Measurements from ENCODE around the gene SYCE1.

DNA sequence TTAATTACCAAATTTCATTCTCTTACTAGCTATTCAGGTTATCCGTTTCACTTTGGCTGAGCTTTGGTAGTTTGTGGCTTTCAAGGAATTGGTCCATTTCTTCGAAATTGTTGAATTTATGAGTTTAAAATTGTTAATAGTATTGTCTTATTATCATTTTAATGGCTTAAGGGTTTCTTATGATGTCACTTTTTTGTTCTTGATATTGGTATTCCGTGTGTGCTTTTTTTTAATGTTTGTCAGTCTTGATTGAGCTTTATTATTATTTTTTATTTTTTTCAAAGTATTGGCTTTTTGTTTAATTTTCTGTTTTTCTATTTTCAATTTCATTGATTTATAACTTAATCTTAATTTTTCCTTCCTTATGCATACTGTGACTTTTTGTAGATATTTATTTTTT, 35.3 kb upstream of the SYCE1 start:
- TF ChIP-seq CTCF (IDR thresholded peaks at IDR 0.05; ENCODE audit: insufficient read depth, low read length): no peak
- TF ChIP-seq POLR2AphosphoS5 (IDR thresholded peaks at IDR 0.05; ENCODE audit: low read depth): no peak
- no peak for TF ChIP-seq SPI1 (IDR thresholded peaks at IDR 0.05; ENCODE audit: borderline replicate concordance, low read depth)

Measured in HL-60 (cell line).